ENCODE data around the gene PACS2. TPM values are rescaled to one million over a fixed set of nuclear protein-coding genes. Genes with fewer than 3 reads are reported as not detected.

PACS2 gene
- total and polyA plus RNA-seq, 2 of the 8 experiments (the other 6 are each of a cell fraction or from before 2014, with no cell fraction given) = 38.0 to 62.8 TPM

DNA sequence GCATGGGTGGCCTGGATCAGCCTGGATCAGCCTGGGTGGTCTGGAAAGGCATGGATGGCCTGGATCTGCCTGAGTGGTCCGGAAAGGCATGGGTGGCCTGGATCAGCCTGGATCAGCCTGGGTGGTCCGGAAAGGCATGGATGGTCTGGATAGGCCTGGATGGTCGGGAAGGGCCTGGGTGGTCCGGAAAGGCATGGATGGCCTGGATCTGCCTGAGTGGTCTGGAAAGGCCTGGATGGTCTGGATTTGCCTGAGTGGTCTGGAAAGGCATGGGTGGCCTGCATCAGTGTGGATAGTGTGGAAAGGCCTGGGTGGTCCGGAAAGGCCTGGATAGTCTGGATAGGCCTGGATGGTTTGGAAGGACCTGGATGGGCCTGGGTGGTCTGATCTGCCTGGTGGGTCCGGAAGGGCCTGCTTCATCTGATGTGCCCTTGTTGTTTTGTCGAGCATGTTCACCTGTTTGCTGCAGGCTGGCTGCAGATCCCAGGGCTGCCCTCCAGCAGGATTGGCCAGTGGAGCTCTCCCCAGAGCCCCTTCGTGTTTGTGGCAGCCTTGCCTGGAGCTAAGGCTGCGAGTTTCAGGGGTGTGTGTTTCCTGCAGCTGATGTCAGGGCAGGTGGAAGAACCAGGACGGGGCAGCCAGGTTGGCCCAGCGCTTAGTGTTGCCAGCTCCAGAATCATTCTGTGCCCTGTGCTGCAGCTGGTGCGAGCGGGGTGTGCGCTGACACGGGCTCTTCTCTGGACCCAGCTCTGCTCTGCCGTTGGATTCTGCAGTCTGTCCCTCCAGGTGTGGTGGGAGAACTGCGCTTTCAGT is 64.5 kb downstream of the PACS2 start:
- no peak overlapping the region for H2AFZ ChIP-seq (ENCODE audit: low read length)
- H2BK5ac ChIP-seq (ENCODE audit: low read depth, low read length) = no peak overlapping the region
- no peak overlapping the region for H4K8ac ChIP-seq (ENCODE audit: extremely low read depth, insufficient read depth, low read length)
- H3K9me3 ChIP-seq (ENCODE audit: insufficient read depth in 2 of 2, low read depth in 1 of 2, low read length in 1 of 2) = no peaks in the 10 kb centered on the region; a peak in 1 of 4 replicates
- peaks cover 0 to 9% of the 10 kb centered on the region in 2 experiments for H4K20me1 ChIP-seq (replicated peaks in 1 of 2; ENCODE audit: control insufficient read depth in 1 of 2, insufficient read depth in 2 of 2, low read length in 2 of 2)
- no peak overlapping the region for H2BK15ac ChIP-seq (ENCODE audit: low read length)
- H3K4ac ChIP-seq (replicated peaks; ENCODE audit: insufficient read length, low read depth, low read length) = no peak overlapping the region
- H4K91ac ChIP-seq (replicated peaks; ENCODE audit: insufficient read length, low read length) = no peak overlapping the region
- no peak overlapping the region for H3K56ac ChIP-seq (replicated peaks; ENCODE audit: insufficient read length, low read depth, low read length)
- no peak overlapping the region for H3K4me3 ChIP-seq (ENCODE audit: extremely low read depth in 1 of 4, insufficient read depth in 2 of 4, low read depth in 3 of 4, low read length in 4 of 4)
- H3K79me1 ChIP-seq (ENCODE audit: low read depth, low read length) = no peaks in the 10 kb centered on the region
- ChIA-PET CTCF (ENCODE audit: partially characterized antibody) (interaction anchor here (0.6 to 3.0 kb wide), 14 partner anchors 8 to 195 kb away, joined by 3 to 11 read pairs (median 4); no protein-coding TSS in a partner anchor), POLR2A (ENCODE audit: partially characterized antibody) (no interaction called here)
- no peak overlapping the region for H3K18ac ChIP-seq (ENCODE audit: extremely low read depth, low read length)
- H3K4me1 ChIP-seq (replicated peaks in 1 of 4; ENCODE audit: control insufficient read depth in 3 of 4, insufficient read depth in 4 of 4, low read length in 3 of 4) = no peaks in the 10 kb centered on the region
- H2BK12ac ChIP-seq (ENCODE audit: low read depth, low read length) = no peak overlapping the region
- H2BK20ac ChIP-seq (ENCODE audit: low read length) = no peak overlapping the region
- H3K79me2 ChIP-seq (ENCODE audit: control insufficient read depth in 1 of 2, insufficient read depth in 2 of 2, low read length in 2 of 2) = no peaks in the 10 kb centered on the region
- no peak overlapping the region for H2AK5ac ChIP-seq (ENCODE audit: low read depth, low read length)
- H3K4me2 ChIP-seq (ENCODE audit: insufficient read depth in 1 of 2, low read depth in 2 of 2, low read length in 2 of 2) = no peak overlapping the region
- H3K23ac ChIP-seq (ENCODE audit: insufficient read length) = no peak overlapping the region
- H3K27me3 ChIP-seq (replicated peaks in 1 of 4; ENCODE audit: control insufficient read depth in 3 of 4, extremely low read depth in 1 of 4, insufficient read depth in 3 of 4, low read length in 3 of 4) = no peaks in the 10 kb centered on the region
- no peak overlapping the region for H4K5ac ChIP-seq (ENCODE audit: insufficient read length, low read depth, low read length)
- 92% methylated on average over 17 of the region's 17 CpGs; no CpG with 5 or more reads in 1 of the 2 experiments for WGBS, 2 experiments (ENCODE audit: extremely low coverage in 1 of 2, insufficient coverage in 1 of 2, insufficient read length in 1 of 2, insufficient replicate concordance in 2 of 2, low coverage in 1 of 2, low lambda C conversion rate in 2 of 2, missing lambda C conversion rate in 1 of 2)
- H3K36me3 ChIP-seq (ENCODE audit: control insufficient read depth in 2 of 4, insufficient read depth in 4 of 4, low read length in 3 of 4) = peaks cover 3 to 19% (median 8%) of the 10 kb centered on the region in 4 experiments; a peak in 4 of 8 replicates
- H3K27ac ChIP-seq (ENCODE audit: low read depth, low read length) = no peak overlapping the region
- H3K9ac ChIP-seq (replicated peaks in 1 of 4; ENCODE audit: extremely low read depth in 1 of 4, low read depth in 3 of 4, low read length in 3 of 4) = no peak overlapping the region
- H2BK120ac ChIP-seq (replicated peaks; ENCODE audit: low read depth, low read length) = no peak overlapping the region
- no peaks in the 10 kb centered on the region for H3K23me2 ChIP-seq (ENCODE audit: low read depth, low read length)
- no peak for FAIRE-seq
- DNase-seq (ENCODE audit: low read depth in 1 of 2, low spot score in 2 of 2) = no peak
- H3K14ac ChIP-seq (ENCODE audit: insufficient read length) = no peak overlapping the region
- no peak for TF ChIP-seq BACH1 (IDR thresholded peaks at IDR 0.05; ENCODE audit: low read length)
- TF ChIP-seq PHF8 (conservative IDR thresholded peaks at IDR 0.05; ENCODE audit: low read depth, low read length) = no peak
- no peak for TF ChIP-seq YY1 (IDR thresholded peaks at IDR 0.05; ENCODE audit: low read depth, low read length)
- no peak for TF ChIP-seq SUZ12 (IDR thresholded peaks at IDR 0.05; ENCODE audit: low read length)
- no peak for TF ChIP-seq EGR1 (IDR thresholded peaks at IDR 0.05; ENCODE audit: borderline replicate concordance, low read depth, low read length)
- TF ChIP-seq SIX5 (IDR thresholded peaks at IDR 0.05; ENCODE audit: low read depth, low read length) = no peak
- TF ChIP-seq SRF (IDR thresholded peaks at IDR 0.05; ENCODE audit: low read depth, low read length) = no peak

Data from H1 (cell line).